T-helper 17 cell (primary cell): ENCODE data around the gene C7orf57. TPM values are rescaled to one million over a fixed set of nuclear protein-coding genes. Genes with fewer than 3 reads are reported as not detected.

Experiments
- ATAC-seq: fragments of 150-1000 bp; cut with Tn5 transposase; 2 replicates; pipeline ENCODE4 v1.10.0; 2021; ENCODE audit warnings: mild to moderate bottlenecking, moderate library complexity
- DNase-seq, 3 donors: peaks; one replicate each; pipeline versions ENCODE4 v3.0.0 to v3.0.0-alpha.2; 2020 to 2021
- H3K9me3 ChIP-seq: one replicate; pipeline ENCODE4 v1.7.0; 2013; ENCODE audit warnings: low read length, mild to moderate bottlenecking; ENCODE audit not compliant: control insufficient read depth, poor library complexity, severe bottlenecking
- H3K27ac Mint-ChIP-seq: one replicate; pipeline ENCODE4 v1.8.0; 2022; ENCODE audit warnings: mild to moderate bottlenecking, moderate library complexity, mixed read lengths
- H3K27me3 Mint-ChIP-seq: one replicate; pipeline ENCODE4 v1.8.0; 2022; ENCODE audit warnings: mixed read lengths
- H3K36me3 Mint-ChIP-seq: one replicate; pipeline ENCODE4 v1.8.0; 2022; ENCODE audit warnings: low read depth, mixed read lengths
- H3K4me1 Mint-ChIP-seq: one replicate; pipeline ENCODE4 v1.8.0; 2022; ENCODE audit warnings: mild to moderate bottlenecking, mixed read lengths
- H3K4me3 Mint-ChIP-seq: one replicate; pipeline ENCODE4 v1.8.0; 2022; ENCODE audit warnings: mild to moderate bottlenecking, moderate library complexity, mixed read lengths
- total RNA-seq, 4 donors: library from RNA in 2 of 4; stranded (reverse) in 2 of 4; gene quantifications; one replicate each; pipeline ENCODE4 v1.2.3 and lab custom pipeline; 2022 to 2026

The C7orf57 gene
- total RNA-seq, 2 donors from 2014 or later = 0.29 to 0.30 TPM

DNA sequence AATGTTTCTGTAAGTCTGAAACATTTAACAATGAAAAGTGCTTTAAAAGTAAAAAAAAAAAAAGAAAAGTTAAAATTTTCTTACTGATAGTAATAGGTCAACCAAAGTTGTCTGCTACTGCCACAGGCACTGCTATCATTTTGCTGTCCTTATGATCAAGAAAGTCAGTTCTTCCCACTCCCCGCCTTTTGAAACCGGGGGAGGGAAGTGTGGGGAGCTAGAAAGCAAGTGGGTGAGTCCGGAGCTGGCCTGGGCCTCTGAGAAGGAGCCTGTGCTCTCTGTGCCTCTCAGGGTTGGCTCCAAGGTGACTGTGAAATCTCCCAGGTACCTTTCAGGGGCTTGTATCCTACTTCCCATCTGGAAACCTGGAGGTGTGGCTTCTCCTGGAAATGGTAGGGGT is 7.3 kb downstream of the C7orf57 start:
- peaks cover 23% of the 10 kb centered on the region for H3K4me1 Mint-ChIP-seq
- peaks cover 6% of the 10 kb centered on the region for H3K27me3 Mint-ChIP-seq
- no peak for ATAC-seq
- H3K36me3 Mint-ChIP-seq = no peaks in the 10 kb centered on the region
- H3K4me3 Mint-ChIP-seq = peak overlapping the region; percentile 25
- H3K27ac Mint-ChIP-seq = peak overlapping the region; percentile 69
- no peaks in the 10 kb centered on the region for H3K9me3 ChIP-seq
- DNase-seq = no peak

DNA sequence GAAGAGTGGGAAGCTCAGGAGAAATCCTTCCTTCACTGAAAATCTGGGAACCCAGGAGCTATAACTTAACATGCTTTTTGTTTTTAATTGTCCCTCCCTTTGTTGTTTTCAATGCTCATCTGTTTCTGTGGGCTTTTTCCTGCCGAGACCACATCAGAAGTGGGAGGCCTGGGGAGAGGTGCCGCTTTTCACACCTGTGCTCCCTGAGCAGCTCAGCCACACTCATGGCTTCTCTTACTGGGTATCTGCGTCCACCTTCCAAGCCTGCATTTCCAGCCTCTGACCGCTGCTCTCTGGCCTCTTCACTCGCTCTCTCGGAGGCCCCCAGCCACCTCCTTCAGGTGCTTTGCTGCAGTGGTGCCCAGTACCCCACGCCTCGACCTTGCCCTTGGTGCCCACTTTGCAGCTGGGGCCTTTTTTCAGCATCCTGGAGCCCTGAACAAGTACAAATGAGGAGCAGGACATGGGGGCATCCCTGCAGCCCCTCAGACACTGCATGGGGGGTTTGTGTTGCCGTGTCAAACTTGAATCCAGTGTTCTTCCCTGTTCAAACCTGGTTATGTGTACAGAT is 9.9 kb downstream of the C7orf57 start:
- ATAC-seq (no peak), DNase-seq (no peak)
- Mint-ChIP-seq H3K36me3 (peaks cover 2% of the 10 kb centered on the region), H3K27me3 (no peaks in the 10 kb centered on the region), H3K4me3 (no peak overlapping the region), H3K4me1 (peaks cover 20% of the 10 kb centered on the region), H3K27ac (peak overlapping the region; percentile 21)
- H3K9me3 ChIP-seq = no peaks in the 10 kb centered on the region

DNA sequence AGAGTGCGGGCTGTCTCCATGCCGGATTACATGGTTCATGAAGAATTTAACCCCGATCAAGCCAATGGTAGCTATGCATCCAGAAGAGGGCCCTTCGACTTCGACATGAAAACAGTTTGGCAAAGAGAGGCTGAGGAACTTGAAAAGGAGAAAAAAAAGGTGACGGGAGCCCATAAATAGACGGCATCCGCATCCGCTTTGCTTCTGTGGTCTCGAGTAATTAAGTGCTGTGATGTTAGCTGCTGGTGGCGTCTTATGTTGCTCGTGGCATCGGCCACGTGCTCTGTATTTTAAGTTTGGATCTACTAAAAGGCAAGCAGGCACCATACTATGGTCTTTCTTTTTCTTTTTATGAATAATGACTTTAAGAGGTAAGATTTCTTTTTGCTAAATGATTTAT is 11.1 kb downstream of the C7orf57 start:
- peak; percentile 64 for ATAC-seq
- DNase-seq = no peak
- Mint-ChIP-seq H3K4me1 (peaks cover 20% of the 10 kb centered on the region), H3K36me3 (peaks cover 2% of the 10 kb centered on the region), H3K4me3 (peak overlapping the region; percentile 45), H3K27ac (no peak overlapping the region), H3K27me3 (no peaks in the 10 kb centered on the region)
- H3K9me3 ChIP-seq = no peaks in the 10 kb centered on the region

DNA sequence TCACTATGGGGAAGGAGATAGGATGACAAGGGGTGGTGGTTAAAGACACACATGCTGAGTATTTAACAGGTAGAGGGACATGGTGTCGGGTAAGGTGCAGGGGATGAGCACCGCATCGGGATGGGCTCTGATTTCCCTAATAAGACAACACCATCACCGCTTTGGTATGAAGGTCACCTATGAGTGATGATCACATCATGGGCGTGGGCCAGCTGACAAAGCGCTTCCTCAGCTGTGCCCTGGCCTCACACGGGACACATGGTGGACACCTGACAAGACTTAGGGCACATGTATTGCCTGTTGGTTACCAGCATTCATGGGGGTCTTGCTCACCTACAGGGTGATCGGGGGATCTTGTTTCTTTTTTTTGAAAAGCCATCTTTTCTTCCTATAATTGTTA is 12.8 kb downstream of the C7orf57 start:
- no peak for DNase-seq
- Mint-ChIP-seq H3K4me3 (no peak overlapping the region), H3K4me1 (peaks cover 16% of the 10 kb centered on the region), H3K36me3 (peaks cover 2% of the 10 kb centered on the region), H3K27ac (no peak overlapping the region), H3K27me3 (no peaks in the 10 kb centered on the region)
- no peaks in the 10 kb centered on the region for H3K9me3 ChIP-seq
- ATAC-seq = no peak

DNA sequence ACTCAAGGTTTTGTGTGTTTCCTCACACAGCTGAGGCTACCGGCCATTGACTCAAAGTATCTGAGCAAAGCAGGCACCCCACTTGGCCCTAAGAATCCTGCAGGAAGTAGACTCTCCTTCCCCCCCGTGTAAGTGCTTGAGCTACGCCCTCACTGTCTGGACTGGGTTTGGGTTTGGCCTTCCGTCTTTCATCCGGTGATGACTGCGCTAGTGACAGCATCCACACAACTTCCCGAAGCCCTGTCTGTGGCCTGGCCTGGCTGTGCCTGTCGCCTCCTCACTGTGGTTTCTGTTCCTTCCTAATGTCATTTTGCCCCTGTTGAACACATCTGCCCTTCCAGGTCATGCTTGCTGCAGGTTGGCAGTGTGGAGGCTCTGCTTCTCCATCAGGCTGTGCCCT is 14.5 kb downstream of the C7orf57 start:
- peaks cover 2% of the 10 kb centered on the region for H3K36me3 Mint-ChIP-seq
- no peak overlapping the region for H3K4me3 Mint-ChIP-seq
- H3K27ac Mint-ChIP-seq = no peak overlapping the region
- no peak for ATAC-seq
- H3K4me1 Mint-ChIP-seq = peaks cover 16% of the 10 kb centered on the region
- no peaks in the 10 kb centered on the region for H3K9me3 ChIP-seq
- no peaks in the 10 kb centered on the region for H3K27me3 Mint-ChIP-seq
- no peak for DNase-seq

DNA sequence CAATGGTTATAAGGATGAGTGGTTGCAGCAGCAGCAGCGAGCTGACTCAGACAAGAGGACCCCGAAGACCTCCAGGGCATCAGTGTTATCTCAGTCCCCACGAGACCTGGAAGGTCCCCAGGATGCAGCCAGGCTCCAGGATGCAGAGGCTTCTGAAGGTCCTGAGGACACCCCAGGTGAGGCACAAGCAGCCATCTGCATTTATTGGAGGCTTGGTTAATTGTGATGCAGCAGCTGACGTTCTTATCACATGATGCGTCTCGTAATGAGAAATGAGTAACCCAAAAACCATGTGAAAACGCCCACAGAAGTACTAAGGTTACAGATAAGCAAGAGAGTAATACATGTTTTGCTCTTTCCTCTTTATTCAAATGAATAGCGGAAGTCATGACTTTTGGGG is 17.4 kb downstream of the C7orf57 start:
- DNase-seq = no peak
- no peaks in the 10 kb centered on the region for H3K9me3 ChIP-seq
- H3K4me3 Mint-ChIP-seq = no peak overlapping the region
- H3K27ac Mint-ChIP-seq = peak overlapping the region; percentile 72
- H3K4me1 Mint-ChIP-seq = peaks cover 6% of the 10 kb centered on the region
- H3K36me3 Mint-ChIP-seq = peaks cover 2% of the 10 kb centered on the region
- H3K27me3 Mint-ChIP-seq = no peaks in the 10 kb centered on the region
- peak; percentile 33 for ATAC-seq

DNA sequence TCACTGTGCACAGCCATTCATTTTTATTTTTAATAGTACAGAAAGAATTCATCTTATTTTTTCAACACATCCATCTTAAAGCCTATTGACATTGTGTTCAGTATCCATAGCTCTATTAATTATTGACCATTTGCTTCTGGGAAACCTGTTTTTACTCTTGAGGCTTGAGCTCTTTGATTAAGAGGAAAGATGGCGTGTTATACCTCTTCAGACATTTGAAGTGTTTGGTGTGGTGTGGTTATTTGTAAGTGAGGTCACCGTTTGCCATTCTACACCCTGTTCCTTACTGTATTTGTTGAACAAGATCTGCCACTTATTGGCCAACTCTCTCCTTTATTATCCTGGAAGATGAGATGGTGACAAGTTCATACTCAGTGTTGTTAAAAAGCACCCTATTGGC is 18.4 kb downstream of the C7orf57 start:
- H3K36me3 Mint-ChIP-seq = peaks cover 2% of the 10 kb centered on the region
- no peaks in the 10 kb centered on the region for H3K9me3 ChIP-seq
- DNase-seq (no peak), ATAC-seq (no peak)
- no peaks in the 10 kb centered on the region for H3K27me3 Mint-ChIP-seq
- H3K4me3 Mint-ChIP-seq = no peak overlapping the region
- H3K4me1 Mint-ChIP-seq = peaks cover 6% of the 10 kb centered on the region
- no peak overlapping the region for H3K27ac Mint-ChIP-seq

DNA sequence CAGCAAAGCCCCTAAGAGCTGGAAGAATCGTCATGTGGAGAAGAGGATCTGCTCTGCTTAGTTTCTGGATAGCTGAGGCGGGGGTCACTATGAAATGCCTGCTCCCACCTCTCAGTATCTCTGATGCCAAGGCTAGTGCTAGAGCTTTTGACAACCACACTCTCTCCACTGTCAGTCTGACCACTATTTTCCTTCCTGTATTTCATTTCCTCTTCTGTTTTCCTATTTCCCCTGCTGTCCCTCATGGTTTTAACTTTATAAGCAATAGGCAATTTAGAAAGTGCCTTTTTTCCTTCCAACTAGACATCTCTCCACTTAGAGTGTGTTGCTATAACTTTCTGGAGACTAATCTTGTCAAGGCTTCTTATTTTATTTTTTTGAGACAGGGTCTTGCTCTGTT is 23.6 kb downstream of the C7orf57 start:
- Mint-ChIP-seq H3K36me3 (no peaks in the 10 kb centered on the region), H3K4me1 (peaks cover 2% of the 10 kb centered on the region), H3K27me3 (peaks cover 8% of the 10 kb centered on the region), H3K4me3 (no peak overlapping the region), H3K27ac (no peak overlapping the region)
- DNase-seq (no peak), ATAC-seq (no peak)
- H3K9me3 ChIP-seq = no peaks in the 10 kb centered on the region

DNA sequence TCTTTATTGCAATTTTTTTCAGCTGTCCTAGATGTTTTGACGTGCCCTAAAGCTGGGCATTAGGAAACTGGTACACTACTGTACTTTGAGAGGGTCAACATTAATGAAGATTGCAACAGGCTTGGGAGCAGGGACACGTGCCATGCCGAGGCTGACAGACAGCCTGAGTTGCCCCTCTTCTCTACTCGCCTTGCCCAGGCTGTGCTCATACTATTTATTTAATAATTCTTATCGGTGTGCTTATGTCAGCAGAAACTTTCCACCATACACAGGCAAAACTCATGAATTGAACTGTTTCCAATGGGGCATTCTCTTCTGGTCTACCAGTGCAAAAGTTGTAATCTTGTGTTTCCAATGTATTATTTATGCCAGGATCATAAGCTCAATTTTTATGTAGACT is 24.4 kb downstream of the C7orf57 start:
- Mint-ChIP-seq H3K4me1 (peaks cover 2% of the 10 kb centered on the region), H3K36me3 (no peaks in the 10 kb centered on the region), H3K27me3 (peaks cover 8% of the 10 kb centered on the region), H3K27ac (no peak overlapping the region), H3K4me3 (no peak overlapping the region)
- H3K9me3 ChIP-seq = no peaks in the 10 kb centered on the region
- ATAC-seq (no peak), DNase-seq (no peak)

DNA sequence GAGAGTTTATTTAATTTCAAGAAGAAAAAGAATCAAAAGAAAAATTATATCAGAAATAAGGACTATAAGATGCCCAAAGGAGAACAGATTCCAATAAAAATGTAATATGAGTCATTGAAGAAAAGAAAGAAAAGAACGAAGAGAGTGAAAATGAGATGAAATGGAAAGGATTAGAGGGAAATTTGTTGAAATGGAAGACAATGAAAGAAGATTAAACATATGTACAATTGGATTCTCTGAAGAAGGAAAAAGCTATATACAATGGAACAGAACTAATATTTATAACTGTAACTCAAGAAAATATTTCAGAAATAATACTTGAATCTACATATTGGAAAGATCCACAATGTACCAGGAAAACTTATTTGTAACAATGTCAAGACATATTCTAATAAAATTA is 28.6 kb downstream of the C7orf57 start:
- no peak for ATAC-seq

DNA sequence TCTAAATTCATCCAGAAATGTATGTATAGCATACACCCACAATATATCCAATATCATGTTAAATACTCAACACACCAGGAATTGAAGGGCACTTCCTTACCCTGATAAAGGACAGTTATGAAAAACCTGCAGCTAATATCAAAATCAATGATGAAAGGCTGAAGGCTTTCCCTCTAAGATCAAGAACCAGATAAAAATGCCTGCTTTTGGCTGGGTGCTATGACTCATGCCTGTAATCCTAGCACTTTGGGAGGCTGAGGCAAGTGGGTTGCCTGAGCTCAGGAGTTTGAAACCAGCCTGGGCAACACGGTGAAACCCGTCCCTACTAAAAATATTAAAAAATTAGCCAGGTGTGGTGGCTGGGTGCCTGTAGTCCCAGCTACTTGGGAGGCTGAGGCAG is 32.1 kb downstream of the C7orf57 start:
- H3K36me3 Mint-ChIP-seq = peaks cover 2% of the 10 kb centered on the region
- no peak overlapping the region for H3K4me3 Mint-ChIP-seq
- H3K27me3 Mint-ChIP-seq = no peaks in the 10 kb centered on the region
- DNase-seq (no peak), ATAC-seq (no peak)
- no peaks in the 10 kb centered on the region for H3K4me1 Mint-ChIP-seq
- no peaks in the 10 kb centered on the region for H3K9me3 ChIP-seq
- no peak overlapping the region for H3K27ac Mint-ChIP-seq

More for the DNA sequence above, 28.6 kb downstream of the C7orf57 start:
- DNase-seq = no peak
- Mint-ChIP-seq H3K4me3 (no peak overlapping the region), H3K27me3 (peaks cover 8% of the 10 kb centered on the region), H3K36me3 (peaks cover 2% of the 10 kb centered on the region), H3K27ac (no peak overlapping the region), H3K4me1 (no peaks in the 10 kb centered on the region)
- no peaks in the 10 kb centered on the region for H3K9me3 ChIP-seq

DNA sequence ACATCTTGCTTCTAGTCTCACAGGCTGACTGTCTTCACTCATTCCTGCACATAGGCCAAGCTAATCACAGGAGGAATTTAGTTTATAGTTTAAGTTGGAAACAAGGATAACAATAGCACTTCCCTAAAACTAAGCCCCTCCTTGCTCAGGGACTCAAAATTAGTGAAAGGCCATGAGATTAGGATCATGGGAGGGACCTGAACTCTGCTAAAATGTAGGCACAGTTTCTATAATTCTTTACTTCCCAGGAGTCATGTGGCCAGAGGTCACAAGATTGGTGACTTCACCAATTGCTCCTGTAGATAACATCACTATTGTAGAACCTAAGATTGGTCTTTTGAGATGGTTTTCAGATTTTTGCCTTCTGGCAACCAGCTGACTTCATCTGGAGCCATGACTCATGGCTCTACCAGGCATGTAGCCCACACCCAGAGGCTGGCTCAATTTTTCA is 38.9 kb downstream of the C7orf57 start:
- Mint-ChIP-seq H3K36me3 (no peaks in the 10 kb centered on the region), H3K27ac (no peak overlapping the region), H3K27me3 (no peaks in the 10 kb centered on the region), H3K4me3 (no peak overlapping the region), H3K4me1 (peaks cover 3% of the 10 kb centered on the region)
- H3K9me3 ChIP-seq = no peaks in the 10 kb centered on the region
- no peak for ATAC-seq
- DNase-seq = no peak

DNA sequence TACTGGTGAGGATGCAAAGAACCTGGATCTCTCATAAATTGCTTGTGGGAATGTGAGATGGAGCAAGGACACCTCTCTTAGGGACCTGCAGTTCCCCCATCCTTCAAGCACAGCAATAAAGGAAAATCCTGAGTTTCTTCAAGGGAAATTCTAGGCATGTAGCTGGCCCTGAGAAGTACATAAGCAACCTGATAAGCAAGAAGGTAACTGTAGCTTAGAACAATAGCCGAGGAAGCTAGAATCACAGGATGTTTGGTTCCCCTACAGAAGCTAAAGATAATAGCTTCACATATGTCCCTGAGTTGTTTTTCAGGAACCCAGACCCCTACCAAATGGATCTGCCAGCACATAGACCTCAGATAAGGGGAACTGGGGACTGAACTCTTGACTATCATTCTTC is 42.1 kb downstream of the C7orf57 start:
- no peaks in the 10 kb centered on the region for H3K36me3 Mint-ChIP-seq
- DNase-seq (no peak), ATAC-seq (no peak)
- no peak overlapping the region for H3K4me3 Mint-ChIP-seq
- H3K27ac Mint-ChIP-seq = no peak overlapping the region
- no peaks in the 10 kb centered on the region for H3K9me3 ChIP-seq
- H3K4me1 Mint-ChIP-seq = peaks cover 3% of the 10 kb centered on the region
- no peaks in the 10 kb centered on the region for H3K27me3 Mint-ChIP-seq

DNA sequence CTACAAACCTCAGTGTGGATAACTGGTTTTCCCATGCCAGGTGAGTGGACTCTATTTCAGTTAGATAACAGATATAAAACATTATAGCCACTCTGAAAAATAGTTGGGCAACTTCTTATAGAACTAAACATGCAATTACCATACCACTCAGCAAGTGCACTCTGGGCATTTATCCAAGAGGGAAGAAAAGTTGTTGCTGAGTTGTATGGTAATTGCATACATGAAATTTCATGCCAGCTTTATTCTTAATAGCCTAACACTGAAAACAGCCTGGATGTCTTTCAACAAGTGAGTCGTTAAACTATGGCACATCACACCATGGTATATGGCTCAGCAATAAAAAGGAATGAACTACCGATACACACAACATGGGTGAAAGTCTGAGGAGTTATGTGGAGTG is 43.1 kb downstream of the C7orf57 start:
- Mint-ChIP-seq H3K27me3 (no peaks in the 10 kb centered on the region), H3K4me1 (peaks cover 11% of the 10 kb centered on the region), H3K4me3 (no peak overlapping the region), H3K27ac (no peak overlapping the region), H3K36me3 (no peaks in the 10 kb centered on the region)
- DNase-seq (no peak), ATAC-seq (no peak)
- no peaks in the 10 kb centered on the region for H3K9me3 ChIP-seq
